DMS53 (cell line): ENCODE data around the gene SH3PXD2A.
A peak's percentile ranks its signal among the peaks of the same experiment; 100 is the strongest.

Experiments used
- DNase-seq: peaks from one replicate; lab custom pipeline; 2025; lab: John Stamatoyannopoulos, UW

The SH3PXD2A gene

GRCh38 chr10:103558911-103559310, 296.5 kb downstream of the SH3PXD2A start:
- DNase-seq = no peak

- peak; percentile 24 for DNase-seq
Measured at GRCh38 chr10:103557455-103557854, 297.9 kb downstream of the SH3PXD2A start.

- DNase-seq = peak; percentile 63
Measured at GRCh38 chr10:103556383-103557007, 298.9 kb downstream of the SH3PXD2A start.

GRCh38 chr10:103555712-103556111, 299.7 kb downstream of the SH3PXD2A start:
- peak; percentile 49 for DNase-seq

GRCh38 chr10:103555325-103555649, 300.1 kb downstream of the SH3PXD2A start:
- no peak for DNase-seq

- DNase-seq = peak; percentile 95
Measured at GRCh38 chr10:103554488-103555324, 300.7 kb downstream of the SH3PXD2A start.

GRCh38 chr10:103553743-103554487, 301.5 kb downstream of the SH3PXD2A start:
- no peak for DNase-seq

GRCh38 chr10:103552856-103553742, 302.3 kb downstream of the SH3PXD2A start:
- no peak for DNase-seq

GRCh38 chr10:103551619-103552602, 303.5 kb downstream of the SH3PXD2A start:
- DNase-seq = no peak

- DNase-seq = peak; percentile 52
Measured at GRCh38 chr10:103550229-103550628, 305.1 kb downstream of the SH3PXD2A start.

- no peak for DNase-seq
Measured at GRCh38 chr10:103549349-103549685, 306.1 kb downstream of the SH3PXD2A start.

GRCh38 chr10:103548581-103549348, 306.6 kb downstream of the SH3PXD2A start:
- peak; percentile 98 for DNase-seq

- DNase-seq = peak; percentile 35
Measured at GRCh38 chr10:103548006-103548405, 307.4 kb downstream of the SH3PXD2A start.

- DNase-seq = peak; percentile 51
Measured at GRCh38 chr10:103547391-103547946, 307.9 kb downstream of the SH3PXD2A start.

- DNase-seq = peak; percentile 55
Measured at GRCh38 chr10:103546401-103546800, 309.0 kb downstream of the SH3PXD2A start.

GRCh38 chr10:103545771-103546281, 309.6 kb downstream of the SH3PXD2A start:
- DNase-seq = peak; percentile 79

GRCh38 chr10:103545366-103545765, 310.0 kb downstream of the SH3PXD2A start:
- no peak for DNase-seq

- DNase-seq = no peak
Measured at GRCh38 chr10:103544657-103545310, 310.6 kb downstream of the SH3PXD2A start.
